GM21825 (cell line): ENCODE measurements around the gene CDH8.

Experiments
- ATAC-seq: cut with Tn5 transposase; IDR thresholded peaks from one replicate; pipeline ENCODE4 v1.9.1; 2021; ENCODE audit warnings: mild to moderate bottlenecking, moderate library complexity; ENCODE audit not compliant: unreplicated experiment

Gene CDH8

GRCh38 chr16:62036101-62036801 lies at the start of gene CDH8:
TSS of gene CDH8 (minus strand) at chr16:62036438. CDS start at chr16:62021403, 15,035 bp downstream.
- ATAC-seq: no peak

DNA sequence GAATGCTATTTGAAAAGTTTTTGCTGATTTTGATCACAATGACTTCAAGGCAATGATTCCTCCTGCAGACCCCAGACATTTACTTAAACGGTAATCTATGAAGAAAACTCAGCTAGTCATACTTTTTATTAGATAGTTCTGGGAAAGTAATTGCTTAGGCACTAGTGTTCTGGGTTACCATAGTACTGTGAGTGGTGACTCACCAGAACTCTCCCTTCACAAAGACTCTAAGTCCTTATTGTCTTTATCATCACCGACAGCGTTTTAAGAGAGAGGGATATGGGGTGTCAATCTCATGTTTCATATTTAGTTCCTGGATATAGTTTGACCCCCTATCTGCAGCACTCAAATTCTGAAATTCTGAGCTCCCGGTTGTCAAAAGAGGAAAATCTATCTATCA lies 43.0 kb upstream of the CDH8 start:
- no peak for ATAC-seq

DNA sequence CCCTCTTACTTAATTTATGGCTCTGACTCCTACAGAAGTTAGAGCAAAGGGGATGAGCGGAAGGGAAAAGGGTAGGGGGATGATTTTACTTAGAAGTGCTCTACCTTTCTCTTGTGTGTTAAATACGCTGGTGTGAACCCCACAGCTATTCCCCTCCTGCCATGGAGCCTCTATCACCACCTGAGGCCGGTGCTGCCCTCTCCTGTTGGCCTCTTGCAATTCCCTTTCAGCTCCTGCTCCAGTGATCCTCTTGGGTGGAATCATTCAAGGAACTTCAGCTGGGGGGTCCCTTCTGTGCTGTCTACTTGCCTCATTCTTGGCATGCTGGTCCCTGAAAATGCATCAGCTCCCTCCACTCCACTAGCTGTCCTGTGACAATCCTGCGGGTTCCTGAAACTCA lies 41.8 kb upstream of the CDH8 start:
- ATAC-seq: no peak

- ATAC-seq: no peak
Measured at GRCh38 chr16:62076886-62077285, 40.6 kb upstream of the CDH8 start.

- no peak for ATAC-seq
Measured at GRCh38 chr16:62068747-62069146, 32.5 kb upstream of the CDH8 start.

- ATAC-seq: no peak
Measured at GRCh38 chr16:62067981-62068380, 31.7 kb upstream of the CDH8 start.

DNA sequence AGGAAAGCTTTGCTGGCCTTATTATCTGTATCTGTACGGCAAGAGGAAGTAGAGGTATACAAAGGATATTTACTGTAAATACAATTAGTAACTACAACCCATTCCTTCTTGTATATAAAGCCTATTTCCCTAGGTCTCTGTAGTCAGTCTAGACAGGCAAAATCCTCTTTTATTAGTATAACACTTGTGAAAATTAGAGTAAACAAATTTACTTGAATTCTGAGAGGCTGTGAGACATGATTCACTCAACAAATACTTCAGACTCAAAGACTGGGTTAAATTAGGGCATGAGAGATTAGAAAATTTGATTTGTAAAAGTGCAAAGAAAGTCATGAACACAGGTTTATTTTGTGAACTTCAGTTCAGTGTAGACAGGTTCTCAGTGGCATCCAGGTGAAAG lies 30.9 kb upstream of the CDH8 start:
- no peak for ATAC-seq

DNA sequence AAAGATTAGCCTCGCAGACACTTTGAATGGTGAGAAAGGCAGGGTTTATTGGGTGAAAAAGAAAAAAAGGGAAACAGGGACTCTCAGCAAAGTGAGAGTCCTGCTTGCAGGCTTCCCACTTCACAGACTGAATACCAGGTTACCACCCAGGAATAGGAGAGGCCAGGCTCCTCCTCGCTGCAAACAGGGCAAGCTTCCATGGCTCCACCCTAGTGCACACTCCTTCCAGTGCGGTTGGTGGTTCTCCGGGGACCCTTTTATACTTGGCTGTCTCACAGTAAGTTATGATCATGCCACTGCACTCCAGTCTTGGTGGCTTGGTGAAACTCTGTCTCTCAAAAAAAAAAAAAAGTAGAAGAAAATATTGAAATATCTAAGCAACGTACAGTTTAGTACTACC lies 30.5 kb upstream of the CDH8 start:
- no peak for ATAC-seq

DNA sequence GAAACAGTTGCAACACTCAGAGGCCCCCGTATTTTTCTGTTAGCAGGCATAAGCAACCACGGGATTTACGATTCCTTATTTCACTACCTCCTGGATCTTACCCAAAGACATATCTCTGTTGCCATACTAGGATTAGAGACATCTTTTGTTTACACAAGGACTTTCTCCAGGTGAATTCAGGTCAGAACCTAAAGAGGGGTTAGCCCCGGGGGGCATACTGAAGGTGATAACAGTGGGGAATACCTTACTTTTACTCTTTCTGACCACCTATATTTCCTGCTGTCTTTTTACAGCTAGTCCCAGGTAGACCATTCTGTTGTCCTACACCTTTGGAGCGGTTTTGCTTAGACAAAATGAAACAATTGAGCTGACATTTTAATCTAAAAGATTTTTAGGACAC lies 27.9 kb upstream of the CDH8 start:
- no peak for ATAC-seq

- no peak for ATAC-seq
Measured at GRCh38 chr16:62060089-62060488, 23.9 kb upstream of the CDH8 start.

GRCh38 chr16:62059527-62059926 lies 23.3 kb upstream of the CDH8 start:
- ATAC-seq: no peak

- ATAC-seq: no peak
Measured at GRCh38 chr16:62058412-62058811, 22.2 kb upstream of the CDH8 start.

- no peak for ATAC-seq
Measured at GRCh38 chr16:62051942-62052341, 15.7 kb upstream of the CDH8 start.

DNA sequence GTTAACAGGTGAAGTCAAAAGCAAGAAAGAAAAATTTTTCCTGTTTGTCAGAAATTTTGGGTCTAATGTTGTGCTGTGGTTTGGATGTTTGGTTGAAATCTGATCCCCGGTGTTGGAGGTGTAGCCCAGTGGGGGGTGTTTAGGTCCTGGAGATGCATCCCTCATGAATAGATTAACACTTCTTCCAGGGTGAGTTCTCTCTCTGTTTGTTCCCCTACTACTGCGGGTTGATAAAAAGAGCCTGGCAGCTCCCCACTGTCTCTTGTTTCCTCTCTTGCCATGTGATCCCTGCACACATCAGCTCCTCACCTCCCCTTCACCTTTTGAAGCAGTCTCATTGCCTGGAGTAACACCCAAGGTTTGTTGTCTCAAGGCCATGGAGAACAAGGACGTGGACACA lies 14.6 kb upstream of the CDH8 start:
- ATAC-seq: no peak

DNA sequence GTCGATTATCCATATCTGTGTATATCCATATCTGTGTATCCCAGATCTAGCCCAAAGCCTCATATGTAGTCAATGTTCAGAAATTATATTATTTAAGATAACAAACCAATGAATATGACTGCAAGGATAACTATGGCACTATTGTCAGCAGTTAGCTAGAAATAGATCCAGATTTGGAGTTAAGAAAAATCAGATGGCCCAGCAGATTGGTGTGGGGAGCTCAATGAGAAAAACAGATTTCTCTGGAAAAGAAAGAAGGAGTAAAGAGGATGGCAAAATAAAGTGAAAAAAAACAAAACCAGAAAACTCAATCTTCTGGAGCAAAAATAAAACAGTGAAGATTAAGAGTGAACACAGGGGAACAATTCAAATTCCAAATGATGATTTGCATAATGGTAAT lies 10.6 kb upstream of the CDH8 start:
- ATAC-seq: no peak

- no peak for ATAC-seq
Measured at GRCh38 chr16:62041401-62041800, 5.2 kb upstream of the CDH8 start.

- ATAC-seq: no peak
Measured at GRCh38 chr16:62038646-62039045, 2.4 kb upstream of the CDH8 start.

GRCh38 chr16:62038225-62038624 lies 2.0 kb upstream of the CDH8 start:
- ATAC-seq: no peak

DNA sequence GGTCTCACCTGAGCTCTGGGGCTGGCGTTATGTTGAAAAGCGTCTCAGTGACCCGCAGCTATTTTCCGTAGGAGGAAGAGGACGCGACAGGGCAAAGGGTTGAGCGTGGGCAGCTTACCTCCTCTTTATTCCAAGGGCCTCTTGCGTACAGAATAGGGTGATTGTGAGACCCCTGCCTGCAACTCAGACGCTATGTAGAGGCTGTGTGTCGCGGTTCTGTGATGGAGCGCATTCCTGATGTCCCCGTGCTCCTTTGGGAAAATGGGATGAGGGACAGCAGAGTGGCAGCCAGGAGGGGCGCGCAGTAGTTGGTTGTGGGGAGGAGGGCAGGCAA lies 531 bp upstream of the CDH8 start:
- no peak for ATAC-seq

- no peak for ATAC-seq
Measured at GRCh38 chr16:62035115-62036092, 834 bp downstream of the CDH8 start.

GRCh38 chr16:62034231-62035114 lies 1.8 kb downstream of the CDH8 start:
- ATAC-seq: no peak
